GM19324 (cell line): ENCODE measurements around the gene F12.
"Not testable (repeated sequence)": the region's sequence is repeated elsewhere in the genome, so short reads cannot be mapped to it uniquely, and the experiment has no call there.

Experiments
- ATAC-seq: cut with Tn5 transposase; IDR thresholded peaks from one replicate; pipeline ENCODE4 v1.9.1; 2021; ENCODE audit warnings: mild to moderate bottlenecking, moderate library complexity; ENCODE audit not compliant: unreplicated experiment, low FRiP score

F12 gene

GRCh38 chr5:177420472-177420871 lies 11.1 kb upstream of the F12 start:
- ATAC-seq = not testable (repeated sequence)

GRCh38 chr5:177419046-177419445 lies 9.7 kb upstream of the F12 start:
- ATAC-seq = no peak

- ATAC-seq = not testable (repeated sequence)
These were observed 7.7 kb upstream of the F12 start for GRCh38 chr5:177417081-177417480.

DNA sequence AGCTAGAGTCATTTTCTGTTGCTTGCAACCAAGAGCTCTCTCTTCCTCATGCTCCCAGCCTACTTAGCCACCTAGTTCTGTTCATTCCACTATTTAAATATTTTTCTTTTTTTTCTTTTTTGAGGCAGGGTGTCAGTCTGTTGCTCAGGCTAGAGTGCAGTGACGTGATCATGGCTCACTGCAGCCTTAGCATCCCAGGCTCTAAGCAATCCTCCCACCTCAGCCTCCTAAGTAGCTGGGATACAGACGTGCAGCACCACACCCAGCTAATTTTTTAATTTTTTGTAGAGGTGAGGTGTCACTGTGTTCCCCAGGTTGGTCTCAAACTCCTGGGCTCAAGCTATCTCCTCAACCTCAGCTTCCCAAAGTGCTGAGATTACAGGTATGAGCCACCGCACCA lies 5.1 kb upstream of the F12 start:
- no peak for ATAC-seq

GRCh38 chr5:177412603-177413233 lies 3.4 kb upstream of the F12 start:
- ATAC-seq = peak; percentile 44

- ATAC-seq = no peak
These were observed 1.2 kb upstream of the F12 start for GRCh38 chr5:177410575-177410974.

DNA sequence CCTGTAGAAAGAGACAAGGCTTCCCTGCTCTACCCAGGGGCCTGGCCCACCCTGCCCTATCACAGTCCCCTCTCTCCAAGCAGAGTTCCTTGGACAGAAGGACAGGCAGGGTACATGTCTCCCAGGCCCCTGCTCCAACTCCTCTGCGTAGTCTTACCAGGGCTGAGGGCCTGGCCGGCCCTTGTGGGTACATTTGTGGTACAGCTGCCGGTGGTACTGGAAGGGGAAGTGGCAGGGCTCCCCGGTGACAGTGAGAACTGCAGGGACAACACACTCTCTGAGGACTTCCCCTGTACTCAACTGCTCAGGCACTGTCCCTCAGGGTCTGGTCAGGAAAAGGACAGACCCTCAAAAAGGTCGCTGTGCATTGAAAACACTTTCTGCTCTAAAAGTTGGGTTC lies 3.6 kb downstream of the F12 start:
- no peak for ATAC-seq

DNA sequence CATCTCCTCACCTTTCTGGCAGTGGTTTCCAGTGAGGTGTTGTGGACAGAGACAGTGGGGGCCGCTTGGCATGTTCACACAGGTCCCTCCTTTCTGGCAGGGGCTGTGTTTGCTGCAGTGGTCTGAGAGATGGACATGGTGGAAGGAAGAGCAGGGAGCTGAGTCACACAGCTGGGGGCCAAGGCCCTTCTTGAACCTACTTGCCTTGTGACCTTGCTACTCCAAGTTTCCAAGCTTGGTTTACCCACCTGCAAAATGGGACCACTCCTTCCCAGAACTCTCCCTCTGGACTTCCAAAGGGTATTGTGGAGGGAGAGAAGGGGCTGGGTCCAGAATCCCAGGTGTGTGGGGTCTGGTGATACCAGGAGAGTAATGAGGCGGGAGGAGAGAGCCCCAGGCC lies 4.1 kb downstream of the F12 start:
- no peak for ATAC-seq

GRCh38 chr5:177404641-177405179 lies 4.7 kb downstream of the F12 start:
- ATAC-seq = no peak

DNA sequence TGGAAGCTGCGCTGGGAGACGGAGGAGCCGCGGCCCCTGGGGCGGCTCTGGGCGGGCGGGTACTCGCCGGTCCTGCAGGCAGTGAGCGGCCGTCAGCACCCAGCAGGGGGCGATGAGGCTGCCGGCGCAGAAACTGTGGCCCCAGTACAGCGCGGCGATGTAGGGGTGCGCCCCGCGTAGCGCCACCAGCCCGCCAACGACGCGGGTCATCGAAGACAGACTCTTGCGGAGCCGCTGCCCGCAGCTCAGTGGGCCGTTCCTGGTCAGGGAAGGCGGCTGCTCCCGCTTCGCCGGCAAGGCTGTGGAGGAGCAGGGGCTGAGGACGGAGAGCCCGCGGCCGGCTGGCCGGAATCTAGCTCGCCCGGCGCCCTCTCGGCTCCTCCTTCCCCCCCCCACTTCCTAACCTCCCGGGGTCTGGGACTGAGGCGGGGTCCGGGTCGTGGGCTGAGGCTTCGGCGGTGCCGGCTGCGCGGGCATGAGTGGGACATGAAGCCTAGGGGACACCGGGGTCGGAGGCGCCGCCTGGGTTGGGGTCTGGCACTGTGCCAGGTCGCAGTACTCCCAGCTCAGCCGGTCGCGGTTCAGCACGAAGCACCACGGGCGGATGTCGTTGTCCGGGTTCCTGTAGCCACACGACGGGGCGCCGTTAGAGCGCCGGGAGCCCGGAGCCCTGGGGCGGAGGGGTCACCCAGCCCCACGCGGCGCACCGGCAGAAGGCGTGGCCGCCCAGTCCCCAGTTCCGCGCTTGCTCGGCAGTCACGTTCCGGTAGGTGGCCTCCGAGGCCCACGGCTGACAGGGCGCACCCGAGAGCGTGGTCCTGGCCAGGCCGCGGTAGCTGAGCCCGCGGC lies 5.3 kb downstream of the F12 start:
- ATAC-seq = peak; percentile 70

DNA sequence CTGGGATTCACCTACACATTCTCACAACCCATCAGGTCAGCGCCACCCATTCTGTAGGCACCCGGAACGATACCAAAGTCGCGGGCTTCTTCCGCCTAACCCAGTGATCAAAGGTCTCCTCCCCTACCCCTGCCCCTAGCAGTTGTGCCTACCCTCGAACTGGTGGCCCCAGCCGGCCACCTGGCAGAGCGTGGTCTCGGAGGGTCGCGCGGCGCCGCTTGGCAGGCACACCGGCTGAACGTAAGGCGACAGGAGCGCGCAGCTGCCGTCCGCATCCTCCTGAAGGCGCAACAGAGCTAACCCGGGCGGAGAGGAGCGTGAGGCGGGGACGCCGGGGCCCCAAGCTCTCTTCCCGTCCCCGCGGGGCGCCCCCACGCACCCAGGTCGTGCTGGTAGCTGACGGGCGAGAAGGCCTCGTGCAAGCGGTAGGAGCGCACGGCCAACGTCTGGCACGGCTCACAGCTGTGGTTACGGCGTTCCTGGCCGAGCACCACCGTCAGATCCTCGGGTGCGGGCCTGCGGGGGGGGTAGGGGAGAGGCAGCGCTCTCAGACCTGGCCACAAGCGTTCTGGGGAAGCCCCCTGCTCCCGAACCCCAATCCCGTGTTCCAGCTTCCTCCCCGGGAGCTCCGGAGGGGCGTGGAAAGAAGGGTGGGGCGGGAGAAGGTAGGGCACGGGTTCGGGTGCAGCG lies 6.1 kb downstream of the F12 start:
- ATAC-seq = peak; percentile 27

GRCh38 chr5:177402271-177403043 lies 6.9 kb downstream of the F12 start:
- no peak for ATAC-seq

GRCh38 chr5:177399997-177400868 lies 9.1 kb downstream of the F12 start, which contains the start of gene PFN3:
PFN3 (minus strand) TSS chr5:177400661; CDS start chr5:177400576, 85 bp downstream.
- no peak for ATAC-seq

DNA sequence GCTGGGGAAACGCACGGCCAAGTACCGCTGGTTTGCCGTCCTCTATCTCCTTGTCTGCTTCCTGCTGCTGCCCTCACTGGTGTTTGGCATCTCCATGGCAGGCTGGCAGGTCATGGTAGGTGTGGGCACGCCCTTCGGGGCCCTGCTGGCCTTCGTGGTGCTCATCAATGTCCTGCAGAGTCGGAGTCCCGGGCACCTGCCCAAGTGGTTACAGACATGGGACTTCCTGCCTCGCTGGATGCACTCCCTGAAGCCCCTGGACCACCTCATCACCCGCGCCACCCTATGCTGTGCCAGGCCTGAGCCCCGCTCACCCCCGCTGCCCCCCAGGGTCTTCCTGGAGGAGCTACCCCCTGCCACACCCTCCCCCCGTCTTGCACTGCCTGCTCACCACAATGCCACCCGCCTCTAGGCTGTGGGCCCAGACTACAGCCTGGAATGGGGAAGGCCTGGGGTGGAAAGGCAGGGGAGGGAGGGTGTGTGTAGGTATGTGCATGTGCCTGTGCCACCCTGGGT lies 11.4 kb downstream of the F12 start:
- ATAC-seq = no peak

DNA sequence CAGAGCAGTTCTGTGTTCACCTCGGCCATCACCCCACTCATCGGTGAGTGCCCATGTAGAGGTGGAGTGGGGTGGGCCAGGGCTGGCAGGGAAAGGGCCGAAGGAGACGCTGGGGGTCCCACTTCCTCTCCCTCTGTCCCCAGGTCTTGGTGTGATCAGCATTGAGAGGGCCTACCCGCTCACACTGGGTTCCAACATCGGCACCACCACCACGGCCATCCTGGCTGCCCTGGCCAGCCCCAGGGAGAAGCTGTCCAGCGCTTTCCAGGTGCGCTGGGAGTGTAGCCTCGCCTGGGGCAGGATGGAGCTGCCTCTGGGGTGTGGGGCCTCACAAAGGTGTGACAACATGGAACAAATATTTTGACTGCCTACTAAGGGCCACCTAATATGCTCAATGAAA lies 12.6 kb downstream of the F12 start:
- ATAC-seq = no peak

GRCh38 chr5:177396078-177396477 lies 13.3 kb downstream of the F12 start:
- ATAC-seq = no peak

GRCh38 chr5:177393990-177394389 lies 15.4 kb downstream of the F12 start:
- ATAC-seq = no peak

- no peak for ATAC-seq
These were observed 16.1 kb downstream of the F12 start for GRCh38 chr5:177393206-177393765.

DNA sequence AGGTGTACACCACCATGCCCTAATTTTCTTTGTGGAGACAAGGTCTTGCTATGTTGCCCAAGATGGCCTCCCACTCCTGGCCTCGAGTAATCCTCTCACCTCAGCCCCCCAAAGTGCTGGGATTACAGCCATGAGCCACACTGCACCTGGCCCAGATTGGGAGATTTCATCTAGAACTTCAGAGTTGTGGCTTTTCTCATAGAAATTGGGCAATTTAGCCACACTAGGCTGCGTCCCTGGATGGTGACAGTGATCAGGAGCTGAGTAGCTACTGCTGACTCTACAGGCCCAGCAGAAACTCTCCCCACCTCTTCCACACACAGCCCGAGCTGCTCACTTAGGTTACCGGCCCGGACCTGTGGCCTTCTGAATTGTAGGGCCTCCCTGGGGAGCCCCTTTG lies 16.6 kb downstream of the F12 start:
- ATAC-seq = no peak
